Cardiac fibroblast (primary cell): ENCODE data around the gene CCDC192.

ENCODE experiments used
- DNase-seq, 2 donors: peaks; one replicate each; pipeline versions ENCODE4 v3.0.0 to v3.0.0-alpha.2; 2010; ENCODE audit warnings: low read depth in 2 of 2
- H3K4me3 ChIP-seq, 2 donors: replicated peaks in 1 of 2; 1 replicate in 1 of 2; 2 replicates in 1 of 2; pipeline ENCODE4 v1.5.1; 2011; ENCODE audit warnings: low read depth in 2 of 2, low read length in 2 of 2, mild to moderate bottlenecking in 2 of 2, moderate library complexity in 1 of 2
- CTCF ChIP-seq: IDR thresholded peaks from one replicate; pipeline ENCODE4 v1.5.1; 2011; ENCODE audit warnings: low read depth, mild to moderate bottlenecking, low read length, inconsistent platforms

CCDC192 gene

GRCh38 chr5:127959152-127959764 lies 256.1 kb downstream of the CCDC192 start:
- no peak overlapping the region for H3K4me3 ChIP-seq
- peak; percentile 78 to 94 for DNase-seq
- no peak for TF ChIP-seq CTCF

- peak; percentile 50 to 62 for DNase-seq
- no peak for TF ChIP-seq CTCF
These were observed 257.1 kb downstream of the CCDC192 start for GRCh38 chr5:127960270-127960691.

GRCh38 chr5:127961006-127961762 lies 258.0 kb downstream of the CCDC192 start:
- no peak for TF ChIP-seq CTCF
- peak in 1 of 2 donors; percentile 33 for DNase-seq
- no peak overlapping the region for H3K4me3 ChIP-seq

More at GRCh38 chr5:127960270-127960691, 257.1 kb downstream of the CCDC192 start:
- no peak overlapping the region for H3K4me3 ChIP-seq

- H3K4me3 ChIP-seq: no peak overlapping the region
- no peak for TF ChIP-seq CTCF
- DNase-seq: no peak
These were observed 258.6 kb downstream of the CCDC192 start for GRCh38 chr5:127961763-127962145.

- TF ChIP-seq CTCF: no peak
- DNase-seq: no peak
- H3K4me3 ChIP-seq: no peak overlapping the region
These were observed 259.3 kb downstream of the CCDC192 start for GRCh38 chr5:127962491-127962890.

GRCh38 chr5:127963233-127963632 lies 260.0 kb downstream of the CCDC192 start:
- no peak for TF ChIP-seq CTCF
- no peak for DNase-seq
- H3K4me3 ChIP-seq: no peak overlapping the region

- no peak overlapping the region for H3K4me3 ChIP-seq
- TF ChIP-seq CTCF: no peak
- peak in 1 of 2 donors; percentile 52 for DNase-seq
These were observed 260.7 kb downstream of the CCDC192 start for GRCh38 chr5:127963931-127964330.
